H1 (cell line): ENCODE measurements around the gene COX10. TPM values are rescaled to one million over a fixed set of nuclear protein-coding genes. Genes with fewer than 3 reads are reported as not detected.

Experiments used
- BACH1 ChIP-seq: IDR thresholded peaks from 2 replicates; pipeline ENCODE4 v1.6.1; 2012; ENCODE audit warnings: low read length, improper control_type of control experiment
- BCL11A ChIP-seq, 2 experiments: IDR thresholded peaks; one replicate each; pipeline ENCODE4 v1.6.1; 2011; ENCODE audit warnings: low read depth in 2 of 2, low read length in 2 of 2, mild to moderate bottlenecking in 2 of 2
- FOSL1 ChIP-seq: IDR thresholded peaks from 2 replicates; pipeline ENCODE4 v1.6.1; 2011; ENCODE audit warnings: mild to moderate bottlenecking, low read depth, low read length, moderate library complexity; ENCODE audit not compliant: insufficient read depth
- JUND ChIP-seq: IDR thresholded peaks from 2 replicates; pipeline ENCODE4 v1.6.1; 2011; ENCODE audit warnings: mild to moderate bottlenecking, improper control_type of control experiment, low read length
- RAD21 ChIP-seq, 2 experiments: IDR thresholded peaks in 1 of 2; conservative IDR thresholded peaks in 1 of 2; 2 replicates each; pipeline ENCODE4 v1.6.1; 2011; ENCODE audit warnings: low read depth in 2 of 2, low read length in 2 of 2, improper control_type of control experiment in 1 of 2, inconsistent platforms in 1 of 2, mild to moderate bottlenecking in 1 of 2, moderate library complexity in 1 of 2
- RFX5 ChIP-seq: IDR thresholded peaks from 2 replicates; pipeline ENCODE4 v1.6.1; 2011; ENCODE audit warnings: low read depth, low read length, improper control_type of control experiment, borderline replicate concordance
- RXRA ChIP-seq: IDR thresholded peaks from 2 replicates; pipeline ENCODE4 v1.6.1; 2011; ENCODE audit warnings: low read depth, mild to moderate bottlenecking, low read length, moderate library complexity; ENCODE audit not compliant: insufficient read depth
- SP1 ChIP-seq: IDR thresholded peaks from 2 replicates; pipeline ENCODE4 v1.6.1; 2011; ENCODE audit warnings: low read depth, low read length
- polyA plus RNA-seq, 7 experiments: library from polyadenylated mRNA; depleted of rRNA in 3 of 7; stranded (reverse) in 5 of 7; unstranded in 2 of 7; fragments of >200 nt in 5 of 7; fragments of 200-250 nt in 2 of 7; gene quantifications; 1 replicate in 5 of 7; 2 replicates in 1 of 7; 4 replicates in 1 of 7; pipeline versions ENCODE4 v1.2.1 to v1.2.3, GENCODE V29; 2011 to 2013; ENCODE audit warnings: missing spikeins in 2 of 7, mixed read lengths in 2 of 7
- total RNA-seq: library from RNA; stranded (reverse); fragmentation: NEBNext Ultra II Directional; extraction: Animal tissue kit (Norgen Biotek cat#: 25700); gene quantifications from 2 replicates; pipeline ENCODE4 v1.2.1, GENCODE V29; 2021

The COX10 gene
- total and polyA plus RNA-seq, 2 of the 8 experiments (the other 6 are each of a cell fraction or from before 2014, with no cell fraction given): 18.0 to 23.0 TPM

- no peak for TF ChIP-seq JUND
- no peak for TF ChIP-seq BCL11A (IDR thresholded peaks at IDR 0.05; ENCODE audit: low read depth in 2 of 2, low read length in 2 of 2)
- TF ChIP-seq BACH1: no peak
- no peak for TF ChIP-seq RFX5
- no peak for TF ChIP-seq SP1
- no peak for TF ChIP-seq RAD21 (IDR thresholded peaks at IDR 0.05 in 1 of 2, conservative IDR thresholded peaks at IDR 0.05 in 1 of 2; ENCODE audit: low read depth in 2 of 2, low read length in 2 of 2)
- TF ChIP-seq RXRA: no peak
- TF ChIP-seq FOSL1: no peak
Measured at GRCh38 chr17:14245002-14245401, 175.7 kb downstream of the COX10 start (continued).
